ENCODE results near the gene FIGNL2.
A peak's percentile ranks its signal among the peaks of the same experiment; 100 is the strongest.

FIGNL2 gene

DNA sequence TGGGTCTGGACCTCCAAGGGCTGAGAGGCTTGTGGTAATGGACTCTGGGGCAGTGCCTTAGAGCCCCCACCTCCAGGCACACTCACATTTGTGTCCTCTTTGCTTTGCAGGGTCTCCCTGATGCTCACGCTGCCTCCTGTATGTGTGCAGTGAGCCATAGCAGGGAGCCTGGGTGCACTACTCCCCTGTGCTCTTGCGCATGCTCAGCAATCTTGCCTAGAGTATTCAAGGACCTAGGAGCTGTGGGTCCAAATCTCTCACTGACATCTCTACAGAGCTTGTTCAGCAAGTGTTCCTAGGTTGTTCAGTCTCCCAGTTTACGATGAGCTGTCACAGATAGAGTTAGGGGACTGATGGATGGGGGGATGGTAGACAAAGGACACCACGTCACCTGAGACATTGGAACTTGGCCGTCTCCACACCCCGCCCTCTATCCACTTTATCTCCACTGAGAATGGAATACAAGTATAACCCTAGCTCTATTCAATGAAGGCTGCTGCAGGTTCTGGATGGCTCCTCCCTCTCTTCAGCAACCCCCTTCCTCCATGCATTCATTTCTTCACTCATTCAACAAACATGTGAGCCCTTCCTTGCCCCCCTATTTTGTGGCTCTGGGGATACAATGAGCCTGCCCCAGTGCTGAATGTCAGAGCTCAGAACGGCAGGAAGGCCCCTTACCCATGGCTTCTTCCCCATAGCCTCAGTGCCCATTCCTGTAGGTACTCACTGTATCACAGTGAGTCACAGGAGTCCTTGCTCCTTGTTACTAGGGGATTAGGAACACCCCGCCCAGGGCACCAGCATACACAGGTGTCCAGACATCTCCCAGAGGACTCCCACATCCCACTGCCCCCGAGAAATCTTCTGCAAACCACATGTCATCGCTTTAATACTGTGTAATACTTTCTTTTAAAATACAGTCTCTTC lies 31.2 kb downstream of the FIGNL2 start:
- DNase-seq (ENCODE audit: low spot score) (no peak), ATAC-seq (ENCODE audit: low read depth) (no peak)
- H3K9me3 ChIP-seq (ENCODE audit: severe bottlenecking) = no peaks in the 10 kb centered on the region
- no peak overlapping the region for H3K27ac ChIP-seq (ENCODE audit: poor library complexity, severe bottlenecking)
- TF ChIP-seq, protein P1, sequence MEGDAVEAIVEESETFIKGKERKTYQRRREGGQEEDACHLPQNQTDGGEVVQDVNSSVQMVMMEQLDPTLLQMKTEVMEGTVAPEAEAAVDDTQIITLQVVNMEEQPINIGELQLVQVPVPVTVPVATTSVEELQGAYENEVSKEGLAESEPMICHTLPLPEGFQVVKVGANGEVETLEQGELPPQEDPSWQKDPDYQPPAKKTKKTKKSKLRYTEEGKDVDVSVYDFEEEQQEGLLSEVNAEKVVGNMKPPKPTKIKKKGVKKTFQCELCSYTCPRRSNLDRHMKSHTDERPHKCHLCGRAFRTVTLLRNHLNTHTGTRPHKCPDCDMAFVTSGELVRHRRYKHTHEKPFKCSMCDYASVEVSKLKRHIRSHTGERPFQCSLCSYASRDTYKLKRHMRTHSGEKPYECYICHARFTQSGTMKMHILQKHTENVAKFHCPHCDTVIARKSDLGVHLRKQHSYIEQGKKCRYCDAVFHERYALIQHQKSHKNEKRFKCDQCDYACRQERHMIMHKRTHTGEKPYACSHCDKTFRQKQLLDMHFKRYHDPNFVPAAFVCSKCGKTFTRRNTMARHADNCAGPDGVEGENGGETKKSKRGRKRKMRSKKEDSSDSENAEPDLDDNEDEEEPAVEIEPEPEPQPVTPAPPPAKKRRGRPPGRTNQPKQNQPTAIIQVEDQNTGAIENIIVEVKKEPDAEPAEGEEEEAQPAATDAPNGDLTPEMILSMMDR (IDR thresholded peaks at IDR 0.05; ENCODE audit: poor library complexity, severe bottlenecking) = no peak
- H3K4me3 ChIP-seq (ENCODE audit: severe bottlenecking) = no peak overlapping the region
- H3K27me3 ChIP-seq (ENCODE audit: insufficient read depth, poor library complexity, severe bottlenecking) = no peaks in the 10 kb centered on the region
- no peaks in the 10 kb centered on the region for H3K4me1 ChIP-seq (ENCODE audit: insufficient read depth, poor library complexity, severe bottlenecking)
- H3K36me3 ChIP-seq (ENCODE audit: low read depth) = no peaks in the 10 kb centered on the region

DNA sequence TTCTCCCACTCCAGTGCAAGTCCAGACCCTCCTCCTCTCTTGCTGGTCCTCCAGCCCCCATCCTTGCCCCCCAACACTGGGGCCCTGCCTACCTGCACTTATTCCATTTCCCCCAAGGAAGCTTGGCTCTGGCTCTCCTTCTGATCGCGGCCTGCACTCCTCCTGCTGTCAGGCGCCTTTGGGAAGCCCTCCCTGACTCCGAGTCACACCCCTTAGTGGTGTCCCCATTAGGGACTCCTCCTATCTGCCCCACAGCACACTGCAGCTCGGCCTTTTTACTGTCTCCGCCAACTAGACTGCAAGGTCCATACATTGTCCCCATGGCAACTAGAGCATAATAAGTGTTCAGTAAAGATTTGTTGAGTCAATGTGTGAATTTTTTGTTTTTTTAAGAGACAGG lies 32.9 kb downstream of the FIGNL2 start:
- Histone ChIP-seq H3K9me3 (ENCODE audit: severe bottlenecking) (no peaks in the 10 kb centered on the region), H3K27me3 (ENCODE audit: insufficient read depth, poor library complexity, severe bottlenecking) (no peaks in the 10 kb centered on the region)

DNA sequence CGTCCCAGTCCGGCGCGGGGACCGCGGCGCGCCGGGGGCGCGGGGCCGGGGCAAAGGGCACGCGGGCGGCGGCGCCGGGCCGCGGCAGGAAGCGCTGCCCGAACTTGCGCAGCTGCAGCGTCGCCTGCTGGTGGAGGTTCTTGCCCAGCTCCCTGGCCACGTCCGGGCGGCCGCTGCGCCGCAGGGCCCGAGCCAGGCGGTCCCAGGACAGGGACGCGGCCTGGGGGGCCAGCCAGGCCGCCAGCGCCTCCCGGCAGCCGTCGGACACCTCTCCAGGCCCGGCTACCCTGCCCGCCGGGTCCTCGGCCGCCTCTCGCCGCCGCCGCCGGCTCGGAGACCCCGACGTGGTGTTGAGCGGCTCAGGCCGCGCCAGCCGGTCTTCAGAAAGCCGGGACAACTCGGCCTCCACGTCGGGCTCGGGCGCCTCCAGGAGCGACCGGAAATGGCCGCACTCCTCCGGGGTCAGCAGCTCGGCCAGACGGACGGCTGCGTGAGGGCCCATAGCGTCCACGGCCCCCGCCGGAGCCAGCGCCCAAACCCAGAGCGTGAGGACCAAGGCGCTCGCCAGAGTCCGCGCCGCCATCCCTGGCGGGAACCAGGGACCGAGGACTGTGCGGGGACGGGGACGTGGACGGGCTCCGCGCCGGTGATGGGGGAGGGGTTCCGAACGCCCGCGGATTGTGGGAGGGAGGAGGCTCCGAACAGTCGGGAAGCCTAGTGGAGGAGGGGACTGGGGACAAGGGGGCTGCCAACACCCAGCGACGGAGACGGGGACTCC lies 34.0 kb downstream of the FIGNL2 start:
- ATAC-seq (ENCODE audit: low read depth) (peak; percentile 77), DNase-seq (ENCODE audit: low spot score) (no peak)
- Histone ChIP-seq H3K36me3 (ENCODE audit: low read depth) (no peaks in the 10 kb centered on the region), H3K27ac (ENCODE audit: poor library complexity, severe bottlenecking) (no peak overlapping the region), H3K4me1 (ENCODE audit: insufficient read depth, poor library complexity, severe bottlenecking) (no peaks in the 10 kb centered on the region), H3K9me3 (ENCODE audit: severe bottlenecking) (no peaks in the 10 kb centered on the region), H3K27me3 (ENCODE audit: insufficient read depth, poor library complexity, severe bottlenecking) (no peaks in the 10 kb centered on the region), H3K4me3 (ENCODE audit: severe bottlenecking) (peak overlapping the region; percentile 35)
- TF ChIP-seq, protein P1 (IDR thresholded peaks at IDR 0.05; ENCODE audit: poor library complexity, severe bottlenecking) = peak; percentile 91

More for the DNA sequence above, 32.9 kb downstream of the FIGNL2 start:
- no peak overlapping the region for H3K4me3 ChIP-seq (ENCODE audit: severe bottlenecking)
- DNase-seq (ENCODE audit: low spot score) = no peak
- H3K4me1 ChIP-seq (ENCODE audit: insufficient read depth, poor library complexity, severe bottlenecking) = no peaks in the 10 kb centered on the region
- no peaks in the 10 kb centered on the region for H3K36me3 ChIP-seq (ENCODE audit: low read depth)
- no peak for ATAC-seq (ENCODE audit: low read depth)
- H3K27ac ChIP-seq (ENCODE audit: poor library complexity, severe bottlenecking) = no peak overlapping the region
- TF ChIP-seq, protein P1 (IDR thresholded peaks at IDR 0.05; ENCODE audit: poor library complexity, severe bottlenecking) = no peak

DNA sequence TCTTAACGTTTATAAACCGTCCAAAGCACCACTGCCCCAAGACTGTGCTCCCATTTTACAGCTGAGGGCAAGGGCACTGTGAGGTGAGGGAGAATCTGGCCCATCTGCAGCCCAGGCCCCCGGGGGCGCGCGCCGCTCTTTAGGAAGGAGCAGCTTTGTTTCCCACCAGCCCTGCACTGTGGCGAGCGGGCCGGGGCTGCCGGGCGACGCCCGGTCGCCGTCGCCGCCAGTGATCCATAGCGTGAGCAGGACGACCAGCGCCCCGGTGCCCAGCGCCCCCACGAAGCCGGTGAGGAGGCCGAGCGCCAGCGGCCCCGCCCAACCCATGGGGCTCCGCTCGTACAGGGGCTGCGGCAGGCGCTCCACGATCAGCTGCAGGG lies 34.6 kb downstream of the FIGNL2 start:
- ATAC-seq (ENCODE audit: low read depth) = no peak
- Histone ChIP-seq H3K4me1 (ENCODE audit: insufficient read depth, poor library complexity, severe bottlenecking) (no peaks in the 10 kb centered on the region), H3K27ac (ENCODE audit: poor library complexity, severe bottlenecking) (no peak overlapping the region), H3K9me3 (ENCODE audit: severe bottlenecking) (no peaks in the 10 kb centered on the region), H3K36me3 (ENCODE audit: low read depth) (no peaks in the 10 kb centered on the region), H3K27me3 (ENCODE audit: insufficient read depth, poor library complexity, severe bottlenecking) (no peaks in the 10 kb centered on the region), H3K4me3 (ENCODE audit: severe bottlenecking) (peak overlapping the region; percentile 35)
- DNase-seq (ENCODE audit: low spot score) = no peak
- TF ChIP-seq, protein P1 (IDR thresholded peaks at IDR 0.05; ENCODE audit: poor library complexity, severe bottlenecking) = no peak

All from RWPE2 (cell line).